Measurements from ENCODE around the gene DMD. TPM values are rescaled to one million over a fixed set of nuclear protein-coding genes. Genes with fewer than 3 reads are reported as not detected.
A peak's percentile ranks its signal among the peaks of the same experiment; 100 is the strongest.
"Not testable (repeated sequence)": the region's sequence is repeated elsewhere in the genome, so short reads cannot be mapped to it uniquely, and the experiment has no call there.

The DMD gene
- total RNA-seq, 2 donors from 2014 or later = 10.0 to 28.8 TPM

DNA sequence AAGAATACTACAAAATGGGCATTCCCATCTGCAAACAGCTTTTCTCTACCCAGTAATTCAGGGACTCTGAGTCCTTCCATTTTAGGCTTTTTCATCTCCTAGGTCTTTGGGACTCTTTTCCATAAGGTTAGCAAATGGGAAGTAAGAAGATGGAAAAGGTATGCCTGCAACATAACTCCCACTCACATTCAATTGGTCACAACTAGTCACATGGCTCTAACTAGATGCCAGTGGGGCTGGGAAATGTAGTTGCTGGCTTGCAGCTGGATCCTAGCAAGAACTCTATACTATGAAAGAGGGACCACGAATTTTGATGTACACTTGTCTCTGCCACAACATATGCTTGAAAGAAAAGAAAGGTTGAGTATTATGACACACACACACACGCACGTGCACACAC, 1184.6 kb downstream of the DMD start:
- intact Hi-C loops (cut with DNase I, micrococcal nuclease) = no loop called here
- ATAC-seq (no peak), DNase-seq (no peak)

DNA sequence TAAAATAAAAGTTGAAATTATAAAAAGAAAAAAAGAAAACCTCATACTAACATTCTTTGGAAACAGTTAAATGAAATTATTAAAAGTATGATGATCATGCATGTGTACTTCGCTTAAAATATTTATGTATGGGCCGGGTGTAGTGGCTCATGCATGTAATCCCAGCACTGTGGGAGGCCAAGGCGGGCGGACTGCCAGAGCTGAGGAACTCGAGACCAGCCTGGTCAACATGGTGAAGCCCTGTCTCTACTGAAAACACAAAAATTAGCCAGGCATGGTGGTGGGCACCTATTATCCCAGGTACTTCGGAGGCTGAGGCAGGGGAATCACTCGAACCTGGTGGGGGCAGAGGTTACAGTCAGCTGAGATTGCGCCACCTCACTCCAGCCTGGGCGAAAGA, 1187.3 kb downstream of the DMD start:
- intact Hi-C loops (cut with DNase I, micrococcal nuclease) = no loop called here
- no peak for DNase-seq

DNA sequence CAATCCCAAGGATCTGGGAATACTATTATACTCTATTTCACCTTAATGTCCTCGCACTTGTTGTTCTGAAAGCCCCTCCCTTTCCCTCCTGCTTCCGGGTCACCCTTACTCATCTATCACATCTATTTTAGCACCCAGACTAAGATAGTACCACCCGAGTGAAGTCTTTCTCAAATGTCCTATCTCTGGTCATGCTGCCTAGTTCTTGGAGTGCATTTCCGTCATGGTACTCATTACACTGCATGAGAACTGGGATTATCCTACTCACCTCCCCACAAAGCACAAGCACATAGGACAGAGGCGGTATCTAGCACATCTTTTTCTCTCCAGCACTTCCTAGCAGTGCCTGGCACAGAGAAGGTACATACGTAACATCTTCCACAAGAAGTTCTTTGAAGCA, 1195.2 kb downstream of the DMD start:
- ATAC-seq = no peak
- intact Hi-C loops (cut with DNase I, micrococcal nuclease) = no loop called here
- no peak for DNase-seq

More for the DNA sequence above, 1187.3 kb downstream of the DMD start:
- ATAC-seq = no peak

DNA sequence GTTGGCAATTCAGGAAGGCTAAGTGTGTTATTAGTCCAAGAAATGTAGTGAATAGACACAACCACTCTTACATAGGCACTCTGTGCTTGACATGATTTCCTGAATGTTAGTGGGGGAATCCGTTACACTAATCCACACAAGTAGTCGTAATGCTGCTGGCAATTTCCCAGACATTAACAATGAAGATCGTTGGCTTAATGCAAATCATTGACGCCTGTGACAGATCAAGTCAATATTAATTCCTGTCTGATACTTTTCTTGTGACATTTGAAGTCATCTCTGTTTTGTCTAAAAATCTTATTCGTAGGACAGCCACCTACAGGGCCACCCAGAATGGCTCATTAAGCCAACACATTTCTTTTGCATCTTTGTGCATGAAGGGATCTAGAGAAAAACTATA, 1200.4 kb downstream of the DMD start:
- ATAC-seq = no peak
- intact Hi-C loops (cut with DNase I, micrococcal nuclease) = no loop called here
- DNase-seq = no peak

DNA sequence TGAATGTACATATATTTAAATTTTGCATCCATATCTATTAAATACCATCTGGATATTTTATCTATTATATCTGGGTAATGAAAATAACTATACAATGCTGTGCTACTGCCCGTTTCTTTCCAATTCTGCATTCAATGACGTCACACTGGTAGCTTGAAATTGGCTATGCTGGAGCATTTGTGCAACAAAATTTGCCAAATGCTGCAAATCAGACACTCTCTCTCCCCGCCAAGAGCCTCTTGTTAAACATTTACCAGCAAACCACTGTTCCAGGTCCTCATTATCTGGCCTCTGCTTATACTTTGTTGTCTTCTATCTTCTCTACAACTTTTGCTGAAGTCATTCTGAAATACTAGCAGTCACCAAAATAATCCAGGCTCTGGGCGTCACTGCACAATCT, 1201.1 kb downstream of the DMD start:
- intact Hi-C loops (cut with DNase I, micrococcal nuclease) = no loop called here
- no peak for ATAC-seq
- DNase-seq = no peak

DNA sequence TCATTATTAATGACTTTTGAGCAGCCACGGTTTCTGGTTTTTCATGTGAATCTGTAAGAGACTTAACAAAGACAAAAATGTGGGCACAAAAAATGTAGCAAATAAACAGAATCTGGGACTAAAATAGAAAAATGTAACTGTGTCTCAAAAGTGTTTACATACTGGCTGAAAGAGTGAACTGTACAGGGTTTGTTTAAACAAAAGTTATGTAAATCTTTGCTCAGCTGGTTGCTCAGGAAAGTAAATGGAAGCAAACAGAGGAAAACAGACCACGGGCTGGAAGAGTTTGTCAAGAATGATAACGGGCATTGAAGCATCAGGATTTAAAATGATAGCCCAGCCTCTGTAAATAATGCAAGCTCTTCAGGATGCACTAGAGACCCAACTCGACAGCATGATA, 1217.7 kb downstream of the DMD start:
- DNase-seq = no peak
- intact Hi-C loops (cut with DNase I, micrococcal nuclease) = no loop called here
- no peak for ATAC-seq

DNA sequence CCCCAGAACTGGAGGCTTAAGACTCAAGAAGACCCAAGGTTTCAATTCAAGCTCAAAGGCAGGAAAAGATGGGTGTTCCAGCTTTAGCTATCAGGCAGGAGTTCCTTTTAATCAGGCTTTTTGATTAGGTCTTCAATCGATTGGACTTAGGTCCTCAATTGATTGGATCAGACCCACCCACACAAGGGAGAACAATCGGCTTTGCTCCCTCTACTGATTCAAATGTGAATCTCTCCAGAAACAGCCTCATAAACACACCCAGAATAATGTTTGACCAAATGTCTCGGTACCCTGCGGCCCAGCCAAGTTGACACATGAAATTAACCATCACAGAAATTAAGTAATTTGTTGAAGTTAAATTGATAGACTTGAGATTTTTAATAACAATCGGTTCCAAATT, 1222.4 kb downstream of the DMD start:
- intact Hi-C loops (cut with DNase I, micrococcal nuclease) = no loop called here
- DNase-seq (no peak), ATAC-seq (no peak)

DNA sequence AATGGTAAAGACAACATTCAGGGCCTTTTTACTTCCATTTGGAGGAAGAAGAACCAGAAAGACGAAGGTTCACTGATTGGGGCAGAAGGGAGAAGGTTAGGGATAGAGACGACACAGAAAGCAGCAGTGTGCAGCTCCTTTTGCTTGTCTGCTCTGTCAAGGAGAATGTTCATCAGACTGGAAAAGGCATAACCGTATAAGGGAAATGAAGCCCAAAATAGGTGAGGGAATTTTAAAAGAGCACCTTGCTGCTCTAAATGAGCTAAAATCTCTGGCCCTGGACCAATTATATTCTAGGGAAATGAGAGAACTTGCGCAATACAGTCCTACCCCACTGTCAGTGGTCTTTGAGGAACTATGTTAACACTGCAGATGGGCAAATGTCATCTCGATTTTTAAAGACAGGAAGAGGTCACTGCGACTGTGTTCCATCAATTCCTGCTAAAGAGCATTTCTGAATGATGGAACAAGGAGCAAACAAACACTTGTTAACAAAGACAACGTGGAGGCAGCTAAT, 1229.7 kb downstream of the DMD start:
- intact Hi-C loops (cut with DNase I, micrococcal nuclease) = no loop called here
- no peak for ATAC-seq
- no peak for DNase-seq

DNA sequence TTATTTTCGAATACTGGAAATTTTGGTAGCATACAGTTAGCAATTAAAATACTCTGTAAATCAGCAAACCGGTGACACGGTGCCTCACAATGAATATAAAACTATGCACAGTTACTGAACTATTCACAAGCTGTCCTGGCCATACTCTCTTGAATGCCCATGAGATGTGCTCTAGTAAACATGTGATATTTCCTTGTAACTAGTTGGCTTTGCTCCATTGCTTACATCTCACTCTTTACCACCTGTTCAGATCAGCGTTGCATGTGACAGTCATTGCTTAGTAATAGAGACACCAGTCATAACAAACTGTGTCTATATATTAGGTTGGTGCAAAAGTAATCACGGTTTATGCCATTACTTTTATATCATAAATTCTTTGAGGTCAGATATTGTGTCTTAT, 1241.6 kb downstream of the DMD start:
- ATAC-seq (peak; percentile 47), DNase-seq (no peak)
- intact Hi-C loops (cut with DNase I, micrococcal nuclease) = no loop called here

DNA sequence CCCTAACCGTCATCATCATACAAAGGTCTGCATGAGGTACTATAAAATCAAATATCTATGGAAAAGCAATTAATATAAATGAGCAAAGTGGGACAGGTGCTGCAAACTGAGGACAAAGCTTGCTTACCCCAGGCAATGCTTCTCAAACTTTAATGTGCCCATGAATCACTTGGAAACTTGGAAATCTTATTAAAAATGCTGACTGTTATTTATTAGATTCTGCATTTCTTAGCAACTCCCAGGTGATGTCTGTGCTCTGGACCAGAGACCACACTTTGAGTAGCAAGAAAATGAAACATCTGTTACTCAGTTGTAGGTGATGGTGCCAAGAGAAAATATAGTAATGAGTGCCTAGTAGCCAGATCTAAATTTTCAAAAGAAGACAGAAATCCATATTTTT, 1249.1 kb downstream of the DMD start:
- no peak for ATAC-seq
- no peak for DNase-seq
- intact Hi-C loops (cut with DNase I, micrococcal nuclease) = no loop called here

DNA sequence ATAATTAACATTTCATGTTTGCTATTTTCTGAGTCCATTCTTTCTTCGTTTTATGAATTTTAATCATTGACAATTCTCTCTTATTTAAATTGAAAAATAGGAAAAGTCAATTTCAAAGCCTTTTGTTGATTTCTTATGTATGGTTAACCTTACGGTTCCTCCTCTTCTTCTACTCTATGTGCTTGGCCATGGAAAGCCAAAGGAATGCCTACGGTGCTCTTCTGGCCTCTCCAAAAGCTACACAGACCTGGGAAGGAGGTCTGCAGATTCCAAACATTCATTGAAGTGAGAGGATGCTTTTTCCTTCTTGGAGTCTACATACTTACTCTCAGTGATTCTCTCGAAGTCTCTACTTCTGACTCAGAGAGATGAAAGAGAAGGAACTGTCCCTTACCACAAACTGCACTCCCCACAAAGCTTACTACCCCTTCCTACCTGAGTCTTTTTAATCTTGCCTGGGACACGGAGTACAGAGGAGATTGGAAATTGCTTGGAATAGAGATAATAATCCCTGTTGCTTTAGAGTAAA, 1276.4 kb downstream of the DMD start:
- intact Hi-C loops (cut with DNase I, micrococcal nuclease) = no loop called here
- DNase-seq = no peak
- no peak for ATAC-seq

DNA sequence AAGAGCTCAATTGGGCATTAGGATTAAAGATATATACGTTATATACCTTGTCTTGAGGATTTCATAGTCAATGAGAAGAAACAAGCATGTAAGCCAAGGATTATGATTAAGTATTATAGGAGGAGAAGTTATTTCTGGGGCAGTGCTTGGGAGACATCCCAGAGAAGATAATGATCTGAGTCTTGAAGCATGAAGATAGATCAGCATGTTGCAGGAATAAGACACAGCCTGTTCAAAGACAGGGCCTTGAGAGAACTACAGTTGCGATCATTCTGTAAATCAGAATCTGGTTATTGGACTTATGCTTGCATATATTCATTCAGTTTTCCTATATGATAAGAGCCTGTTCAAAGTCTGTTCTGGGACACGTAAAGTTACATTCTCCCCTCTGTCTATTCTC, 1277.3 kb downstream of the DMD start:
- intact Hi-C loops (cut with DNase I, micrococcal nuclease) = no loop called here
- DNase-seq = no peak
- ATAC-seq = no peak

DNA sequence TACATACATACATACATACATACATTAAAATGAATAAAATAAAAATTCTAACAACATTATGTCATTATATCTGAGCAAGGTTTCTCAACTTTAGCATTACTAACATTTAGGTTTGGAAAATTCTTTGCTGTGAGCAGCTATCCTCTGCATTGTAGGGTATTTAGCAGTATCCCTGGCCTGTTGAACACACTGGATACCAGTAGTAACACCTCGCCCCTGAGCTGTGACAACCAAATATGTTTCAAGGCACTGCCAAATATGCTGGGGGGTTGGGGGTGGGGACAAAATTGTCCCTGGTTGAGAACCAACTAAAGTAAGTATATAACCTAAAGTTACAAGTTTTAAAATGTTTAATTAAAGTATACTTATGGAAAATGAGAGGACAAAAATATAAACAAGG, 1278.6 kb downstream of the DMD start:
- intact Hi-C loops (cut with DNase I, micrococcal nuclease) = no loop called here
- ATAC-seq (no peak), DNase-seq (no peak)

DNA sequence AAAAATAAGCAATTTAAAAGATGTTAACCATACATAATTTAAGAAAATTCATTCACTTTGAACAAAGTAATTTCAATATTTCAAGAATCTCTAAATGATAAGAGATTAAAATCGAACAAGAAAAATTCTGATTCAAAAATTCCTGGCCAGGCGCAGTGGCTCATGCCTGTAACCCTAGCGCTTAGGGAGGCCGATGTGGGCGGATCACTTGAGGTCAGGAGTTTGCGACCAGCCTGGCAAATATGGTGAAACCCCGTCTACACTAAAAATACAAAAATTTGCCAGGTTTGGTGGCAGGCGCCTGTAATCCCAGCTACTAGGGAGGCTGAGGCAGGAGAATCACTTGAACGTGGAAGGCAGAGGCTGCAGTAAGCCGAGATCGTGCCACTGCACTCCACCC, 1279.0 kb downstream of the DMD start:
- ATAC-seq; intact Hi-C loops (cut with DNase I, micrococcal nuclease); DNase-seq: not testable (repeated sequence)

DNA sequence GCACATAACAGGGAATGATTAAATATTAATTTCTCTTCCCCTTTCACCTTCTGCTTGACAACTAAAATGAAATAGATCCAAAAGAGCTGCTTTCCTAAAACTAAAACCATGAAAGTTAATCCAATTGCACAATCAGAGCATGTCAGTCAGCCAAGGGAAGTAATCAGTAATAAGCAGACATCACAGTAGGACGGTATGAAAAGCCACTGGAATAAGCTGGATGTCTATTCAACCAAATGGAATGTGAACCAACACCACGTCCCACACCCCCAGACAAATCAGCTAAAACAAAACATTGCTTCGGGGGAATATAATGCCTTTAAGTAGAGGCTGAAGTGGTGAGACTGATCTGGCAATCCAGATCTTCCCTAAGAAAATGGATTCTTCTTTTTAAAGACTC, 1280.1 kb downstream of the DMD start:
- DNase-seq = no peak
- intact Hi-C loops (cut with DNase I, micrococcal nuclease) = no loop called here
- ATAC-seq = no peak

DNA sequence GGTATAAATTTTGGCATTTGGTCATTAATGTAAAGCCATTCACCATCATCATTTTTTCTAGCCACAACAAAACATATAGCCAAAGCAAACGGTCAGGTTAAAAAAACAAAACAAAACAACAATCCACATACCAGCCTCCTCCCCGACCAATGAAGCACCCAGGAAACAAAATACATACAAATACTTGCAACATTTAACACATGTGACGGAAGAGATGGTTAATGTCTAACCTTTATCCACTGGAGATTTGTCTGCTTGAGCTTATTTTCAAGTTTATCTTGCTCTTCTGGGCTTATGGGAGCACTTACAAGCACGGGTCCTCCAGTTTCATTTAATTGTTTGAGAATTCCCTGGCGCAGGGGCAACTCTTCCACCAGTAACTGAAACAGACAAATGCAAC, 1282.0 kb downstream of the DMD start:
- no peak for ATAC-seq
- intact Hi-C loops (cut with DNase I, micrococcal nuclease) = no loop called here
- no peak for DNase-seq

DNA sequence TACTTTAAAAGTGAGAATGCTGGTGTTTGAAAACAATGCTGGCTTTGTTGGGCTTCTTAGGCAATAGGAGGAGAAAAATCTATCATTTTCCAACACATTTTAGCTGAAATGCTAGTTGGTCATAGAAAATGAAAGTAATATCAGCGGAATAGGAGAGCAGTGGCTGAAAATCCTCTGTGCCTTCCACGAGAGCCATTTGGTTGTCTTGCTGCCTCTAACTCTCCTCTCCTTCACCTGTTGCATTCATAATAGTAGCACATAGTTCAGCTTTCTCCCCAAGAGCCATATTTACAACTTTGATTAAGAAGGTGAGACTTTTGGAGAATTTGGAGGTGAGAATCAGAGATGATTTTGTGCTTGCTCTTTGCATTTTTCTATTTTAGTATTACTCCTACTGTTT, 1290.1 kb downstream of the DMD start:
- intact Hi-C loops (cut with DNase I, micrococcal nuclease) = no loop called here
- ATAC-seq (no peak), DNase-seq (no peak)

DNA sequence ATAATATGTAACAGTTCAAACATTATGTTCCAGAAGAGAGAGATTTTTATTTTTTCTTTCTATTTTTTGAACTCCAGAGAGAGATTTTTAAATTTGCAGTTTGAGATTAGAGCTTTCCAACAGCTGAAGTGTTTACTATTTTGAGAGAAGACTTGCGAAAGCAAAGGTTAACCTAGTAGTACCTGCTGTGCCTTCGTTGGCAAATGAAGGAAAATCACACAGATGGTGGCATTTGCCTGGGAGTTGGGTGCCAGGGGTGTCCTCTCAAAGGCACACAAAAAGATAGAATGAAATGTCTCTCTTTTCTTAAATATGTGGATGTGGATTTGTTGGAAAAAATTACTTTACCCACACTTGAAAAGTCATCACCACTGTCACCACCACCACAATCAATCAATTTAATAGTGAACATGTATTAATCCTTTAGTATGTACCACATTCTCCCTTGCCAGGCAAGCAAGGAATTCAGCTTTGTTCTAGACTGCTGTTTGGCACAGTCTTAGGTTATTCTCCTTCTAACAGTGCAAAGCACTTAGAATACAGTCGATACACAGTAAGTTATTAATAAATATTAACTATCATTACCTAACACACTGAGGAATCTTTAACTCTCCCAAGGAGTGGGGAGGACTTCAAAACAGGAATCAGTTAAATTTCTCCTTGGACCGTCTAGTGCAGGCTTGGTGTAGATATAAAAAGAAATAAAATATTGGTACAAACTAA, 1301.3 kb downstream of the DMD start:
- DNase-seq (no peak), ATAC-seq (no peak)
- intact Hi-C loops (cut with DNase I, micrococcal nuclease) = no loop called here

DNA sequence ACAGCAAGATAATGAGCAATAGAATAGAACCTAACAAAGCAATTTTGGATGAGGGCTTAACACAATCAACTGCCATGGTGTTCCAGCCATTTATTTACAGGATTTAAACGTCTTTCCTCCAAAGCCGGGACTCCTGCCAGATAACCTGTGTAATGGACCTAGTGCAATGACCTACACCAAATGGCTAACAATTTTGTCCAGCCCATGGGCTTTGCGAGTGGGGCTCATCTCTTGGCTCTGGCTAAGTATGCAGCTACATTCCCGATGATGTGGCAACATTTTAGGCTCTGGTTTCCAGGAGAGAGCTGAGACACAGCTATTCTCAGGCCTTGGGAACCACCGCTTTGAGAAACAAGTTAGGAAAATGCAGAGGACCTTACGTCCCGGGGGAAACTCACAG, 1317.2 kb downstream of the DMD start:
- ATAC-seq (no peak), DNase-seq (no peak)
- intact Hi-C loops (cut with DNase I, micrococcal nuclease) = no loop called here

DNA sequence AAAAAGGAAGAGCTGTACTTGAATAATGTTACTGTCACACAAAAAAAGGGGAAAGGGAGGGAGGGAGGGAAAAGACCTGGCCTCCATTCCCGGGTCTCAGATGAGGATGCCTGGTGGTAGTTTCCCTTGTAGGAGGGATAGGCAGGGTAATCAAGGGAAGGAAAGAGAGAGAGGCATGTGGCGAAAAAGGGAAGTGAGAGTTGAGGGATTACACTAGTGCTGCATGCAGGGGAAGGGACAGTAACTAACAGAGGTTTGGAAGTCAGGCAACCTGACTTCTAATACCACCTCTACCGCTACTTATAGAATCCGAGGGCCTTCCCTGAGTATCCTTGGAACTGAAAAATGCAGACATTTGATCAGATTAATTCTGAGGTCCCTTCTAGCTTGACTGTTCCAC, 1317.8 kb downstream of the DMD start:
- ATAC-seq (no peak), DNase-seq (no peak)
- intact Hi-C loops (cut with DNase I, micrococcal nuclease) = no loop called here

DNA sequence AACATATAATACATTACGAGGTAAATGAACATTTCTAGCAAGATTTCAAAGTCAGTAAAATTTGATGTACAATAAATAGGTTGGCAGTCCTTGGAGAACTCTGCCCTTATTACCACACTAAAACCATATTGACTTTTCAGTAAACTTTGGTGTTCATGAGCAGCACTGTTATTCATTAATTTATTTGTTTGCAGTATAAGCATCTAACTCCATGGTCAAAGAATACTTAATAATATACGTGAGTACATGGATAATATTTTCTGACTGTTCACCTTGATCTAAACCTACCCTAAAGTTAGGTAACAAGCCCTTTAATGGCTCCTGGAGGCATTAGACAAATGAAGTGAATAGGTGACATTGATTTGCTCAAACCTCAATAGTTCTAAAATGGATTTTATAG, 1322.3 kb downstream of the DMD start:
- ATAC-seq (no peak), DNase-seq (no peak)
- intact Hi-C loops (cut with DNase I, micrococcal nuclease) = no loop called here
